HL-60 (cell line): ENCODE data around the gene CTIF.

ENCODE experiments used
- DNase-seq, 2 experiments: peaks; one replicate each; pipeline ENCODE4 v3.0.0-alpha.2; 2010 to 2020; ENCODE audit warnings: low read depth in 1 of 2, low spot score in 1 of 2
- H3K27ac ChIP-seq: fragments of 250-450 bp; sonication (Bioruptor Pico); replicated peaks from 2 replicates; pipeline ENCODE4 v1.5.1; 2020; ENCODE audit warnings: mild to moderate bottlenecking, moderate library complexity
- H3K27me3 ChIP-seq: fragments of 250-450 bp; sonication (Bioruptor Pico); 2 replicates; pipeline ENCODE4 v1.5.1; 2021; ENCODE audit warnings: mild to moderate bottlenecking, moderate library complexity; ENCODE audit not compliant: insufficient read depth, poor library complexity, severe bottlenecking
- H3K4me3 ChIP-seq: replicated peaks from 2 replicates; pipeline ENCODE4 v1.5.1; 2011; ENCODE audit warnings: mild to moderate bottlenecking, control low read depth, low read length; ENCODE audit not compliant: insufficient read depth
- CTCF ChIP-seq: IDR thresholded peaks from one replicate; pipeline ENCODE4 v1.5.1; 2011; ENCODE audit warnings: low read length, control low read depth, inconsistent platforms; ENCODE audit not compliant: insufficient read depth
- GABPA ChIP-seq: IDR thresholded peaks from 2 replicates; pipeline ENCODE4 v1.6.1; 2012; ENCODE audit warnings: low read depth
- POLR2AphosphoS5 ChIP-seq: IDR thresholded peaks from 2 replicates; pipeline ENCODE4 v1.6.1; 2012; ENCODE audit warnings: low read depth
- REST ChIP-seq: IDR thresholded peaks from 2 replicates; pipeline ENCODE4 v1.6.1; 2012; ENCODE audit warnings: low read depth; ENCODE audit not compliant: insufficient replicate concordance
- SPI1 ChIP-seq: IDR thresholded peaks from 2 replicates; pipeline ENCODE4 v1.6.1; 2012; ENCODE audit warnings: low read depth, mild to moderate bottlenecking, borderline replicate concordance

CTIF gene

GRCh38 chr18:48669991-48670750, 131.3 kb downstream of the CTIF start:
- Histone ChIP-seq H3K4me3 (no peak overlapping the region), H3K27me3 (no peaks in the 10 kb centered on the region), H3K27ac (no peak overlapping the region)
- no peak for DNase-seq
- no peak for TF ChIP-seq GABPA
- no peak for TF ChIP-seq POLR2AphosphoS5
- no peak for TF ChIP-seq SPI1
- TF ChIP-seq CTCF, result no peak
- no peak for TF ChIP-seq REST

DNA sequence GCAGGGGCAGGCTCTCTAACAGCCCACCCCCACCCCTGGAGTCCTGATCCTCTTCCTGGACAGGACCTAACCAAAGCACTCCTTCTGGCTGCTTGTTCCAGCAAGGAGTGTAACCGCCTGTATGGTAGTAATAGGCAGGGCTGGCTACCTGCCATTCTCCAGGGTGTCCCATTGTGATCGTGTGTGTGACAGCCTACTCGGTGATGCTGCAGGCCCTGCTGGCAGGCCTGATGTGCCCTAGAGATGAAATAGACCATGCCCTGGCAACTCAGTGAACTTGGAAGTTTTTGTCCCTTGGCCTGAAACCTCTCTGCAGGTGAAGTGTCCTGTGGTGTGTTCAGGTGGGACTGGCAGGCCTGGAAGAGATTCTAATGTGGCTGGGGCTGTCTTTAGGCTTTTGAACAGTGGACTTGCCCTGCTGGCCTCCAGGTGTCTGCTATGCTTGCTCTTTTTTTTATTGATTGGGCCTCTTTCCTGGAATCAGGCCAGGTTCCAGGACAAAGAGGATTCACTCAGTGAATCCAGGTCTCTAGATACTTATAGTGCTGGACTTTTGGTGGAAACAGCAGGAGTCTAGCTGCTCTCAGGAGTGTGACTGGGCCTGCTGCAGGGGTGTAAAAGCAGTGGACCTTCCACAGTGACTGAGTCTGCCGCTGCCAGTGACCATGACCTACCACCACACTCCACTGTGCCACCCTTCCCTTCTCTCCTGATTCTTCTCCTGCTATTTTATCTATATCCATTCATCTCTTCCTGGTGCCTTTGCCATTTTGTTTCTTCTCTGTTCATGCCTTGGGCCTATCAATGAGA, 132.1 kb downstream of the CTIF start:
- DNase-seq, result no peak
- Histone ChIP-seq H3K27me3 (no peaks in the 10 kb centered on the region), H3K4me3 (no peak overlapping the region), H3K27ac (no peak overlapping the region)
- TF ChIP-seq GABPA, result no peak
- no peak for TF ChIP-seq SPI1
- no peak for TF ChIP-seq REST
- TF ChIP-seq CTCF, result no peak
- no peak for TF ChIP-seq POLR2AphosphoS5

- H3K4me3 ChIP-seq, result no peak overlapping the region
- H3K27ac ChIP-seq, result no peak overlapping the region
- no peaks in the 10 kb centered on the region for H3K27me3 ChIP-seq
- no peak for TF ChIP-seq POLR2AphosphoS5
- TF ChIP-seq GABPA, result no peak
- no peak for TF ChIP-seq REST
- TF ChIP-seq CTCF, result no peak
- no peak for TF ChIP-seq SPI1
- no peak for DNase-seq
These were observed 132.7 kb downstream of the CTIF start for GRCh38 chr18:48671561-48671945.
